Esophagus squamous epithelium (tissue), 4 donors: ENCODE results near the gene PPARA.
"Not testable (repeated sequence)": the region's sequence is repeated elsewhere in the genome, so short reads cannot be mapped to it uniquely, and the experiment has no call there.

Source experiments
- POLR2A ChIP-seq, 4 donors: fragments of 450-650 bp; IDR thresholded peaks; one replicate each; pipeline ENCODE4 v1.6.1; 2017; ENCODE audit warnings: antibody characterized with exemption in 4 of 4, mild to moderate bottlenecking in 4 of 4, moderate library complexity in 3 of 4
- TF ChIP-seq, protein P1 (sequence below), 6 experiments: fragments of 450-650 bp in 4 of 6; fragments of 200-600 bp in 2 of 6; sonication (generic) in 2 of 6; IDR thresholded peaks; one replicate each; pipeline ENCODE4 v1.5.1; 2016 to 2019; ENCODE audit warnings: antibody characterized with exemption in 6 of 6, mild to moderate bottlenecking in 4 of 6, moderate library complexity in 4 of 6

DNA sequence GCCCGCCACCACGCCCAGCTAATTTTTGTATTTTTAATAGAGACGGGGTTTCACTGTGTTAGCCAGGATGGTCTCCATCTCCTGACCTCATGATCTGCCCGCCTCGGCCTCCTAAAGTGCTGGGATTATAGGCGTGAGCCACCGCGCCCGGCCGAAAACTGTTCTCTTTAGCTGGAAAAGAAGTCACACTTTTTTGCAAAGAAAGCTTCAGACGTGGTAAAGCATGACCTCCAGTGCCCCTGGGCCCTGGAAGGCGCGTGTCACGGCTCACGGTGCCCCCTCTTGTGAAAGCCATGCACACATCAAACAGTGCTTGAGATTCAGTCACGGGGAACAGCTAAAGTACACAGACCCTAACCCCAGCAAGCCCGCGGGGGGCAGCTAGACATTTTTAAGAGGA, 48.5 kb downstream of the PPARA start:
- TF ChIP-seq POLR2A (IDR thresholded peaks at IDR 0.05) = not testable (repeated sequence)
- TF ChIP-seq, protein P1, sequence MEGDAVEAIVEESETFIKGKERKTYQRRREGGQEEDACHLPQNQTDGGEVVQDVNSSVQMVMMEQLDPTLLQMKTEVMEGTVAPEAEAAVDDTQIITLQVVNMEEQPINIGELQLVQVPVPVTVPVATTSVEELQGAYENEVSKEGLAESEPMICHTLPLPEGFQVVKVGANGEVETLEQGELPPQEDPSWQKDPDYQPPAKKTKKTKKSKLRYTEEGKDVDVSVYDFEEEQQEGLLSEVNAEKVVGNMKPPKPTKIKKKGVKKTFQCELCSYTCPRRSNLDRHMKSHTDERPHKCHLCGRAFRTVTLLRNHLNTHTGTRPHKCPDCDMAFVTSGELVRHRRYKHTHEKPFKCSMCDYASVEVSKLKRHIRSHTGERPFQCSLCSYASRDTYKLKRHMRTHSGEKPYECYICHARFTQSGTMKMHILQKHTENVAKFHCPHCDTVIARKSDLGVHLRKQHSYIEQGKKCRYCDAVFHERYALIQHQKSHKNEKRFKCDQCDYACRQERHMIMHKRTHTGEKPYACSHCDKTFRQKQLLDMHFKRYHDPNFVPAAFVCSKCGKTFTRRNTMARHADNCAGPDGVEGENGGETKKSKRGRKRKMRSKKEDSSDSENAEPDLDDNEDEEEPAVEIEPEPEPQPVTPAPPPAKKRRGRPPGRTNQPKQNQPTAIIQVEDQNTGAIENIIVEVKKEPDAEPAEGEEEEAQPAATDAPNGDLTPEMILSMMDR (IDR thresholded peaks at IDR 0.05) = not testable (repeated sequence)
